ENCODE data around the gene NES.
"Not testable (repeated sequence)": the region's sequence is repeated elsewhere in the genome, so short reads cannot be mapped to it uniquely, and the experiment has no call there.

The NES gene

GRCh38 chr1:156643049-156643777 lies 34.0 kb downstream of the NES start:
- H3K9me3 Mint-ChIP-seq, result no peaks in the 10 kb centered on the region
- H3K4me1 Mint-ChIP-seq, result peaks cover 22% of the 10 kb centered on the region
- ATAC-seq (no peak), DNase-seq (no peak)
- peaks cover 89% of the 10 kb centered on the region for H3K27me3 Mint-ChIP-seq
- no peak overlapping the region for H3K4me3 Mint-ChIP-seq
- H3K36me3 Mint-ChIP-seq (ENCODE audit: low read depth), result no peaks in the 10 kb centered on the region
- H3K27ac Mint-ChIP-seq, result no peak overlapping the region

GRCh38 chr1:156642265-156643048 lies 34.8 kb downstream of the NES start:
- H3K27ac Mint-ChIP-seq, result no peak overlapping the region
- H3K4me3 Mint-ChIP-seq, result peak overlapping the region; percentile 17
- peaks cover 22% of the 10 kb centered on the region for H3K4me1 Mint-ChIP-seq
- H3K27me3 Mint-ChIP-seq, result peaks cover 85% of the 10 kb centered on the region
- no peaks in the 10 kb centered on the region for H3K9me3 Mint-ChIP-seq
- DNase-seq, result no peak
- H3K36me3 Mint-ChIP-seq (ENCODE audit: low read depth), result no peaks in the 10 kb centered on the region
- ATAC-seq, result no peak

- Mint-ChIP-seq H3K4me3 (peak within 1 kb of the TSS; percentile 35), H3K9me3 (no peaks in the 10 kb centered on the region), H3K4me1 (peaks cover 22% of the 10 kb centered on the region), H3K36me3 (ENCODE audit: low read depth) (no peaks in the 10 kb centered on the region), H3K27me3 (peaks cover 79% of the 10 kb centered on the region), H3K27ac (no peak within 1 kb of the TSS)
- ATAC-seq, result no peak
- peak; percentile 23 for DNase-seq
Measured at GRCh38 chr1:156641761-156642264, 35.4 kb downstream of the NES start, which contains the start of gene BCAN. Gene BCAN, plus strand, starts transcription at chr1:156642117. Its CDS starts 3,938 bp downstream, at chr1:156646055.

DNA sequence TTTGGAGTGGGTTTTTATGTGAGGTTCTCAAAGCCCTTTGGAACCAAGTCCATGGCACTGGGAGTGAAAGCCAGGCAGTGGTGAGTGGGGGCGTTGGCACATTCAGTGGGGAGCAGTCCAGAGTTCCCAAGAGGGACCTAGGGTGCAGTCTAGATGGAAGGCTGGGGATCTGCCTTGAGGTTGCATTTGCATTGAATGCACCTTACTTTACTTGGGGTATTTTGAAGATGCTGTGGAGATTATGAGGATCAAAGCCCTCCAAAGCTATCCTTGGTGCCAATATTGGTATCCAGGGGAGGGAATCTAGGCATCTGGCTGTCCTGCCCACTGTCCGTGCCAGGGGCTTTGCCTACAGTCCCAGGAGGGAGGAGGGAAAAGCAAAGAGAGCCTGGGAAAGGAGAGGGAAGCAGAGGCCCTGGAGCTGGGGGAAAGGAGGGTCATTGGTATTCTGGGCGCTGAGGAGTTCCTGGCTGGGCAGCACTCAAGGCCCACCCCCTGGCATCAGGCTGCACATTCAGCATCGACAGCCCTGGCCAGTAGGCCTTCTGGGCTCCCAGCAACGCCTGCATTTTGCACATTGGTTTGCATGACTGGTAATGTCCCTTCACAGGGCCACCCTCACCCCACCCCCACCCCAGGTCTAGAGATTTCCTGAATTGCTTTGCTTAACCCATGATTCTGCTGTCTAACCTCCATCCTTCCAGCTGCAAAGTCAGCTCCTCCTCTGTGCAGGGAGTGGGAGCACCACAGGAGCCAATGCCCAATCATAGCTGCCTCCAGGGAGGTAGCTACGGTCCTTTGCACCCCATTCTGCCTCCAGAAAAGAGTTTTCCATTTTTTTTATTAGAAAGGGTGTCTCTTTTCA lies 36.1 kb downstream of the NES start:
- Mint-ChIP-seq H3K27me3 (peaks cover 82% of the 10 kb centered on the region), H3K4me3 (peak overlapping the region; percentile 35), H3K9me3 (no peaks in the 10 kb centered on the region), H3K27ac (no peak overlapping the region), H3K36me3 (ENCODE audit: low read depth) (no peaks in the 10 kb centered on the region), H3K4me1 (peaks cover 22% of the 10 kb centered on the region)
- DNase-seq (no peak), ATAC-seq (no peak)

- no peak for DNase-seq
- Mint-ChIP-seq H3K4me1 (peaks cover 22% of the 10 kb centered on the region), H3K4me3 (no peak overlapping the region), H3K9me3 (no peaks in the 10 kb centered on the region), H3K36me3 (ENCODE audit: low read depth) (no peaks in the 10 kb centered on the region), H3K27ac (no peak overlapping the region), H3K27me3 (peaks cover 77% of the 10 kb centered on the region)
- no peak for ATAC-seq
Measured at GRCh38 chr1:156639601-156640101, 37.6 kb downstream of the NES start.

GRCh38 chr1:156638189-156638985 lies 38.8 kb downstream of the NES start:
- DNase-seq, result no peak
- Mint-ChIP-seq H3K4me1 (peaks cover 17% of the 10 kb centered on the region), H3K9me3 (no peaks in the 10 kb centered on the region), H3K27me3 (peaks cover 70% of the 10 kb centered on the region), H3K27ac (no peak overlapping the region), H3K4me3 (no peak overlapping the region), H3K36me3 (ENCODE audit: low read depth) (no peaks in the 10 kb centered on the region)
- ATAC-seq, result no peak

GRCh38 chr1:156632355-156632754 lies 44.9 kb downstream of the NES start:
- no peak overlapping the region for H3K27ac Mint-ChIP-seq
- no peak for ATAC-seq
- H3K4me1 Mint-ChIP-seq, result no peaks in the 10 kb centered on the region
- H3K9me3 Mint-ChIP-seq, result no peaks in the 10 kb centered on the region
- no peak for DNase-seq
- no peaks in the 10 kb centered on the region for H3K36me3 Mint-ChIP-seq (ENCODE audit: low read depth)
- peaks cover 59% of the 10 kb centered on the region for H3K27me3 Mint-ChIP-seq
- no peak overlapping the region for H3K4me3 Mint-ChIP-seq

DNA sequence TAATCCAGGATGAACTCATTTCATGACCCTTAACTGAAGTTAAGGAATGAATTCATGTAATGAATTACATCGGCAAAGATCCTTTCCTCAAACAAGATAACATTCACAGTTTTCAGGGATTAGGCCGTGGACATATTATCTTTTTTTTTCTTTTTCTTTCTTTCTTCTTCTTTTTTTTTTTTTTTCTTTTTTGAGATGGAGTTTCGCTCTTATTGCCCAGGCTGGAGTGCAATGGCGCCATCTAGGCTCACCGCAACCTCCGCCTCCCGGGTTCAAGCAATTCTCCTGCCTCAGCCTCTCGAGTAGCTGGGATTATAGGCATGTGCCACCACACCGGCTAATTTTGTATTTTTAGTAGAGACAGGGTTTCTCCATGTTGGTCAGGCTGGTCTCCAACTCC lies 46.1 kb downstream of the NES start:
- not testable (repeated sequence) for ATAC-seq; DNase-seq; H3K27ac Mint-ChIP-seq; H3K4me3 Mint-ChIP-seq; H3K4me1 Mint-ChIP-seq; H3K36me3 Mint-ChIP-seq (ENCODE audit: low read depth); H3K9me3 Mint-ChIP-seq
- H3K27me3 Mint-ChIP-seq, result peaks cover 60% of the 10 kb centered on the region

- no peak for DNase-seq
- Mint-ChIP-seq H3K9me3 (no peaks in the 10 kb centered on the region), H3K27ac (no peak overlapping the region), H3K36me3 (ENCODE audit: low read depth) (no peaks in the 10 kb centered on the region), H3K27me3 (peaks cover 62% of the 10 kb centered on the region), H3K4me3 (no peak overlapping the region), H3K4me1 (peaks cover 5% of the 10 kb centered on the region)
- ATAC-seq, result no peak
Measured at GRCh38 chr1:156629823-156630449, 47.3 kb downstream of the NES start.

GRCh38 chr1:156627313-156627880 lies 49.8 kb downstream of the NES start:
- peak; percentile 33 for DNase-seq
- H3K36me3 Mint-ChIP-seq (ENCODE audit: low read depth), result no peaks in the 10 kb centered on the region
- no peak for ATAC-seq
- peaks cover 68% of the 10 kb centered on the region for H3K27me3 Mint-ChIP-seq
- peaks cover 5% of the 10 kb centered on the region for H3K4me1 Mint-ChIP-seq
- H3K4me3 Mint-ChIP-seq, result no peak overlapping the region
- no peak overlapping the region for H3K27ac Mint-ChIP-seq
- no peaks in the 10 kb centered on the region for H3K9me3 Mint-ChIP-seq

DNA sequence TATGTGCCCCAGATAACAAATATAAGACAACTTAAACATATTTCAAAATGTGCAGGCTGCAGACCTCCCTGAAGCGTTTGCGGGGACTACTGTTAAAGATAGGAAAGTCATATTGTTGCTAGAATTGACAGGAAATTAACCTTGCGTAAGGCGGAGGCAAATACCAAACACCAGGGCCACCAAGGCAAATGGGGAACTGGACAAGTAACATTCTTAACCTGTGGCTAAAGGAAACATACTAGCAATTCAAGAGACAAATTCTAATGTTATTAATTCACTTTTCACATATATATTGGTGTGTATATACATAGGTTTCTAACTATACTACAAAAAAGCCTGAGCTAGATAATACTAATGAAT lies 51.1 kb downstream of the NES start:
- Mint-ChIP-seq H3K4me3 (no peak overlapping the region), H3K9me3 (no peaks in the 10 kb centered on the region), H3K27me3 (peaks cover 70% of the 10 kb centered on the region), H3K4me1 (peaks cover 5% of the 10 kb centered on the region), H3K36me3 (ENCODE audit: low read depth) (no peaks in the 10 kb centered on the region), H3K27ac (peak overlapping the region; percentile 19)
- DNase-seq (no peak), ATAC-seq (no peak)

DNA sequence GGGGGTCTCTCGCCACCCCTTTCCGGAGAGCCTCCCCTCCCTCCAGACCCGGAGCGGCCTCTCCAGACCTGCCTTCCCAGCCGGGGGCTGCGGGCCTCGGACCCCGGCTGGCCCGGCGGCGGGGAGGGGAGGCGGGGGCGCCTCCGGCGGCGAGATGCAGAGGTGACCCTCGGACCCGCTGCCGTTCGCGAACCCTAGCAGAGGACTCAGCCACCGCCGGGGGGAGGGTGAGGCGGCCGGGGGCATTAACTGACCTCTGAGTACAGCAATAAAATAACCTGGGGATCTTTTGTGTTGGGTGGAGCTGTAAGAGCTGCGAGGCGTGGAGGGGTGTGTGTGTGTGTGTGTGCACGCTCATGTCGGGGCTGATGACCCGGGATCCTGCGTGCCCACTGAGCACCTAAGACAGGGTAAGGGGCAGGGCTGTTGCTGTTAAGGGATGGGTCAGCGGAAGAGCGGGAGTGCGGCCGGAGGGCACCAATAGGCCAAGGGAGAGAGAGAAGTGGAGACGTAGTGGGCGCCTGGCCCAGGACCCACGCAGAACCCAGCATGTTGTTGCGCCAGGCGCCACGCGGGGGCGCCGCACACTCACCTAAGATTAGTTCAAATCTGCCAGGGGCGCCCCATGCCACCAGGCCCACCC lies 51.6 kb downstream of the NES start:
- peak; percentile 75 for DNase-seq
- Mint-ChIP-seq H3K27ac (peak overlapping the region; percentile 19), H3K27me3 (peaks cover 68% of the 10 kb centered on the region), H3K9me3 (no peaks in the 10 kb centered on the region), H3K36me3 (ENCODE audit: low read depth) (no peaks in the 10 kb centered on the region), H3K4me1 (peaks cover 5% of the 10 kb centered on the region), H3K4me3 (peak overlapping the region; percentile 53)
- ATAC-seq, result peak; percentile 48

Measured in activated naive CD8-positive, alpha-beta T cell treated with anti-CD3 and anti-CD28 coated beads, Interleukin-2, amount 50 U/mL, for 24 hours (primary cell).